Measurements from ENCODE around the gene DPH6. TPM values are rescaled to one million over a fixed set of nuclear protein-coding genes. Genes with fewer than 3 reads are reported as not detected.

Gene DPH6
- total RNA-seq, 1 experiment from 2014 or later = 31.7 TPM

DNA sequence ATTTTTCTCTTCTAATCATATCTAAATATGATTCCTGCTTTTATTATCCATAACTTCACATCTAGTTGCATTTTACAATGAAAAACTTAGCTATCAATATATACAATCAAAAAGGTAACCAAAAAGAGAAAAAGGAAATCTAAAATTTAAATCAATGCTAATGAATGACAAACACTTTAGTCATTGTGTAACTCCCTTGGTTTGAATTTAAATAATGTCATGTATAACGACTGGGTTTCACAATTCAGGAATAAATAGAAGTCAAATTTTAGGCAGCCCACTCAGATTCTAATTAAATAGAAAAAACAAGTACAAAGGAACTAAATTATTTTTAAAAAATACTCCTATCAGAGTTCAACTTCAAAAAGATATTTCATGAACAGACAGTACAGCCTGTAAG, 26.9 kb downstream of the DPH6 start (continued):
- TF ChIP-seq, protein P1, sequence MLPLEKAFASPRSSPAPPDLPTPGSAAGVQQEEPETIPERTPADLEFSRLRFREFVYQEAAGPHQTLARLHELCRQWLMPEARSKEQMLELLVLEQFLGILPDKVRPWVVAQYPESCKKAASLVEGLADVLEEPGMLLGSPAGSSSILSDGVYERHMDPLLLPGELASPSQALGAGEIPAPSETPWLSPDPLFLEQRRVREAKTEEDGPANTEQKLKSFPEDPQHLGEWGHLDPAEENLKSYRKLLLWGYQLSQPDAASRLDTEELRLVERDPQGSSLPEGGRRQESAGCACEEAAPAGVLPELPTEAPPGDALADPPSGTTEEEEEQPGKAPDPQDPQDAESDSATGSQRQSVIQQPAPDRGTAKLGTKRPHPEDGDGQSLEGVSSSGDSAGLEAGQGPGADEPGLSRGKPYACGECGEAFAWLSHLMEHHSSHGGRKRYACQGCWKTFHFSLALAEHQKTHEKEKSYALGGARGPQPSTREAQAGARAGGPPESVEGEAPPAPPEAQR (CRISPR knock-in tag; IDR thresholded peaks at IDR 0.05) = no peak
- TF ChIP-seq, protein P2, sequence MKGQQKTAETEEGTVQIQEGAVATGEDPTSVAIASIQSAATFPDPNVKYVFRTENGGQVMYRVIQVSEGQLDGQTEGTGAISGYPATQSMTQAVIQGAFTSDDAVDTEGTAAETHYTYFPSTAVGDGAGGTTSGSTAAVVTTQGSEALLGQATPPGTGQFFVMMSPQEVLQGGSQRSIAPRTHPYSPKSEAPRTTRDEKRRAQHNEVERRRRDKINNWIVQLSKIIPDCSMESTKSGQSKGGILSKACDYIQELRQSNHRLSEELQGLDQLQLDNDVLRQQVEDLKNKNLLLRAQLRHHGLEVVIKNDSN (CRISPR knock-in tag; IDR thresholded peaks at IDR 0.05) = no peak
- TF ChIP-seq, protein P3, sequence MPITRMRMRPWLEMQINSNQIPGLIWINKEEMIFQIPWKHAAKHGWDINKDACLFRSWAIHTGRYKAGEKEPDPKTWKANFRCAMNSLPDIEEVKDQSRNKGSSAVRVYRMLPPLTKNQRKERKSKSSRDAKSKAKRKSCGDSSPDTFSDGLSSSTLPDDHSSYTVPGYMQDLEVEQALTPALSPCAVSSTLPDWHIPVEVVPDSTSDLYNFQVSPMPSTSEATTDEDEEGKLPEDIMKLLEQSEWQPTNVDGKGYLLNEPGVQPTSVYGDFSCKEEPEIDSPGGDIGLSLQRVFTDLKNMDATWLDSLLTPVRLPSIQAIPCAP (CRISPR knock-in tag; IDR thresholded peaks at IDR 0.05) = no peak
- TF ChIP-seq, protein P4, sequence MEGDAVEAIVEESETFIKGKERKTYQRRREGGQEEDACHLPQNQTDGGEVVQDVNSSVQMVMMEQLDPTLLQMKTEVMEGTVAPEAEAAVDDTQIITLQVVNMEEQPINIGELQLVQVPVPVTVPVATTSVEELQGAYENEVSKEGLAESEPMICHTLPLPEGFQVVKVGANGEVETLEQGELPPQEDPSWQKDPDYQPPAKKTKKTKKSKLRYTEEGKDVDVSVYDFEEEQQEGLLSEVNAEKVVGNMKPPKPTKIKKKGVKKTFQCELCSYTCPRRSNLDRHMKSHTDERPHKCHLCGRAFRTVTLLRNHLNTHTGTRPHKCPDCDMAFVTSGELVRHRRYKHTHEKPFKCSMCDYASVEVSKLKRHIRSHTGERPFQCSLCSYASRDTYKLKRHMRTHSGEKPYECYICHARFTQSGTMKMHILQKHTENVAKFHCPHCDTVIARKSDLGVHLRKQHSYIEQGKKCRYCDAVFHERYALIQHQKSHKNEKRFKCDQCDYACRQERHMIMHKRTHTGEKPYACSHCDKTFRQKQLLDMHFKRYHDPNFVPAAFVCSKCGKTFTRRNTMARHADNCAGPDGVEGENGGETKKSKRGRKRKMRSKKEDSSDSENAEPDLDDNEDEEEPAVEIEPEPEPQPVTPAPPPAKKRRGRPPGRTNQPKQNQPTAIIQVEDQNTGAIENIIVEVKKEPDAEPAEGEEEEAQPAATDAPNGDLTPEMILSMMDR (IDR thresholded peaks at IDR 0.05) = no peak

DNA sequence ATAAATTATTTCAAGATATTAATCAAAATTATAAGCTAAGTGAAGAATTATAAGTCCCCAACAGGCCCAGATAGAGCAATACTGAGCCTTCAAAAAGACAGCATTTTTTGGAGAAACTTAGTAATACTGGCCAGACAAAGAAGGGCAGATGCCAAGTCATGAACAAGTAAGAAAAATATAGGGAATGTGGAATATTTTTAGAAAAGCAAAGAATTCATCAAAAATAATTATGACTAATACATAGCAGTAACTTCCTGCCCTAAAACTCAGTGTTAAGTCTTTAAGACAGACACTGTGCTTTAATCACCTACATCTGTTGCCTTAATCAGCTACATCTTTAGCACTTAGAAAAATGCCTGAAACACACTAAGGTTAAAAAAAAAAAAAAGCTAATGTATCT, 31.2 kb downstream of the DPH6 start:
- CTCF ChIA-PET = no interaction called here
- Mint-ChIP-seq H3K36me3 (no peaks in the 10 kb centered on the region), H3K4me1 (peaks cover 21% of the 10 kb centered on the region), H3K27me3 (ENCODE audit: low read depth) (no peaks in the 10 kb centered on the region), H3K4me3 (no peak overlapping the region), H3K27ac (no peak overlapping the region), H3K9me3 (no peaks in the 10 kb centered on the region)
- DNase-seq (ENCODE audit: low spot score) (no peak), ATAC-seq (no peak)
- TF ChIP-seq, protein P5, sequence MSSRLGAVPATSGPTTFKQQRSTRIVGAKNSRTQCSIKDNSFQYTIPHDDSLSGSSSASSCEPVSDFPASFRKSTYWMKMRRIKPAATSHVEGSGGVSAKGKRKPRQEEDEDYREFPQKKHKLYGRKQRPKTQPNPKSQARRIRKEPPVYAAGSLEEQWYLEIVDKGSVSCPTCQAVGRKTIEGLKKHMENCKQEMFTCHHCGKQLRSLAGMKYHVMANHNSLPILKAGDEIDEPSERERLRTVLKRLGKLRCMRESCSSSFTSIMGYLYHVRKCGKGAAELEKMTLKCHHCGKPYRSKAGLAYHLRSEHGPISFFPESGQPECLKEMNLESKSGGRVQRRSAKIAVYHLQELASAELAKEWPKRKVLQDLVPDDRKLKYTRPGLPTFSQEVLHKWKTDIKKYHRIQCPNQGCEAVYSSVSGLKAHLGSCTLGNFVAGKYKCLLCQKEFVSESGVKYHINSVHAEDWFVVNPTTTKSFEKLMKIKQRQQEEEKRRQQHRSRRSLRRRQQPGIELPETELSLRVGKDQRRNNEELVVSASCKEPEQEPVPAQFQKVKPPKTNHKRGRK (CRISPR knock-in tag; IDR thresholded peaks at IDR 0.05; ENCODE audit: borderline replicate concordance) = no peak
- no peak for TF ChIP-seq NR2C2 (CRISPR knock-in tag; IDR thresholded peaks at IDR 0.05)
- POLR2A ChIA-PET = no interaction called here

DNA sequence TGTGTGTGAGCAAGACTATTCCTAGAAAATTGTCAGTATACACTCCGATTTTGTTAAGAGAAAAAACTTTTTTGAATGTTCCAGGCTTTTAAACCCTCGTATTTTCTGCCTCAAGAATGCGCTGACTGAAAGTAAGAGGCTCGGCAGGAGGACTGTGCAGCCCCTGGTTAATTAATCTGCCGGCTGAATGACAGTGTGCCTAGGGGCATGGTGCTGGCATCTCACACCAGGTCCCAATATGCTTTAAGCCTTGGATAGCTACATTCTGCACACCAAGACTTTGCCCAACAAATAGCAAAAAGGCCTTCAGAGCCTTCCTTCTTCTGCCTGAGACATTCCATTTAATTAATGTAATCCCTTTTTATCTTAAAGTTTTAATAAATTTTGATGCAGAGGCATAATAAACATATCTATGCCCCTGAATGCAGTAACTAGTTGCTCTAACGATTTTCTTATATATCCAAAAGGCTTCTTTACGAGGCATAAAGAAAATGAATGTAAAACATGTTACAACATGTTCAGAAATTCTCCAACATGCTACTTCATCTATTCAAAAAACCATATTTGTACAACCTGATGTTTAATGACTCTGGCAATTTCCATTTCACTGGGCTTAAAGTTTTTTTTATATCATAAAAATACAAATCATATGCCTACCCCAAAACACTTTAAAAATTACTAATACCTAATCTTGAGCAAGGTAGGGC, 37.9 kb downstream of the DPH6 start:
- Mint-ChIP-seq H3K27ac (no peak overlapping the region), H3K36me3 (no peaks in the 10 kb centered on the region), H3K27me3 (ENCODE audit: low read depth) (no peaks in the 10 kb centered on the region), H3K4me1 (peaks cover 26% of the 10 kb centered on the region), H3K9me3 (no peaks in the 10 kb centered on the region), H3K4me3 (no peak overlapping the region)
- TF ChIP-seq, protein P1 (CRISPR knock-in tag; IDR thresholded peaks at IDR 0.05) = no peak
- ChIA-PET POLR2A (no interaction called here), CTCF (no interaction called here)
- ATAC-seq (no peak), DNase-seq (ENCODE audit: low spot score) (no peak)

DNA sequence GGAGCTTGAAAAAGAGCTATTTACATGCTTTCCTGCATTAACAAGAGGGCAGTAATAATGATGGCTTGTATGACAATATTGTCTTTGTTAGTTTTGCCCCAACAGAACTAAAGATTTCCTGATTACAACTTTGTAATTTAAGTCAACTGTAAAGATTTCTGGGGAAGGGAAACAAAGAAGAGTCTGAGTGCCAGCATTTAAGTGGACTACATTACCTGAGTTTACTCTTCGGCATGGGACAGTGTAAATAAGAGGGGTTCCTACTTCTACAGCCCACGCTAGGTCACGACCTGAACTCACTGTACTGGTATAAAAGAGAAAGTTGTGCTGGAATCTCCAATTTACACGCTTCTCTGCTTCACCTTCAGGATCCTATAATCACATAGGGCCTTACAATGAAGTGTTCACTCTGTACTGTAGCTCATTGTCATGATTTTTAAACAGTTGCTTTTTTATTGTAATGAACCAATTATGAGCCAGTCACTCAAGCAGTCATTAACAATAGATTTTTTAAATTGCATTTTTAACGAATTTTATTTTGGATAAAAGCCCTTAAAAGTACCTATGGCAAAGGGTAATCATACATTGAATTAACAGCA, 39.6 kb downstream of the DPH6 start:
- Mint-ChIP-seq H3K4me3 (no peak overlapping the region), H3K27me3 (ENCODE audit: low read depth) (no peaks in the 10 kb centered on the region), H3K9me3 (no peaks in the 10 kb centered on the region), H3K36me3 (no peaks in the 10 kb centered on the region), H3K27ac (0 out of 2 replicates have a peak overlapping the region, but pooled peaks have one; percentile 21), H3K4me1 (peaks cover 26% of the 10 kb centered on the region)
- CTCF ChIA-PET = interaction anchor here (1.1 kb wide), 1 partner anchor 217 kb away, joined by 3 read pairs; no protein-coding TSS in a partner anchor
- DNase-seq (ENCODE audit: low spot score) (no peak), ATAC-seq (0 out of 2 replicates have a peak, but pooled peaks have one; percentile 34)
- no peak for TF ChIP-seq GRHL2 (CRISPR knock-in tag; IDR thresholded peaks at IDR 0.05; ENCODE audit: insufficient replicate concordance, severe bottlenecking)
- TF ChIP-seq, protein P5 (CRISPR knock-in tag; IDR thresholded peaks at IDR 0.05; ENCODE audit: borderline replicate concordance) = no peak
- POLR2A ChIA-PET = no interaction called here
